ENCODE results near the gene HSD11B2.
"Not testable (repeated sequence)": the region's sequence is repeated elsewhere in the genome, so short reads cannot be mapped to it uniquely, and the experiment has no call there.

The HSD11B2 gene

DNA sequence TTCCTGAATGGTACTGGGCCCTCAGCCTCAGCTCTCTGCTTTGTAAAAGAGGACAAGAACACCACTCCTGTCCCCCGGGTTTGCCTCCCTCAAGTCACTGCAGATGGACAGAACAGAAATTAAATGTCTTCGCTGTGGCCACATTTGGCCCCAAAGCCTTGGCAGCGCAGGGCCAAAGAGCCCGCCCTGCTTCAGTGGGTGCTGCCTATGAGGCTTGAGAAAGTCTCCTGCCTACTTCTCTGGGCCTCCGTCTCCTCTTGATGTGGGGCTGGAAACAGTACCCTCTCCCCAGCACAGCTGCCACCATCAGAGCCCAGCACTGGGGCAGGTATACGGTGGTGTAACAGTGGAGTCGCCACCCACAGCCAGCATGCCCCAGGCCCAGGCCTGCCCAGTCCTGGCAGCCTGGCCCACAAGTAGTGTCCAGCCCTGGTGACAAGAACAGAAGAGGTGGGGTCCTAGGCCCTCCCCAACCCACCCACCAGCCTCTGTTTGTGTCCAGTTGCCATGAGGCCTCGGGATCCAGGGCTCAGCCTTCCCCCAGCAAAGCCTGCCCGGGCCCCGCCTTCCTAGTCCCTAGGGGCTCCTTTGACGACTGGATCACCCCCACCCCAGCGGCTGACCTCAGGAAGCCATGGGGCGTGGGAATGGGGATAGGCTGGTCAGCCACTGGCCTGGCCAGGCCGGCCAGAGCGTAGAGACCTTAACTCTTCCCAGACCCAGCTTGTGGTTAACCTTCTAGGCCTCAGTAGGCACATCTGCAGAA lies 33.7 kb upstream of the HSD11B2 start:
- no peak for DNase-seq

- DNase-seq = no peak
Measured at GRCh38 chr16:67397812-67398545, 32.9 kb upstream of the HSD11B2 start.

GRCh38 chr16:67398546-67399217 lies 32.2 kb upstream of the HSD11B2 start:
- DNase-seq = no peak

DNA sequence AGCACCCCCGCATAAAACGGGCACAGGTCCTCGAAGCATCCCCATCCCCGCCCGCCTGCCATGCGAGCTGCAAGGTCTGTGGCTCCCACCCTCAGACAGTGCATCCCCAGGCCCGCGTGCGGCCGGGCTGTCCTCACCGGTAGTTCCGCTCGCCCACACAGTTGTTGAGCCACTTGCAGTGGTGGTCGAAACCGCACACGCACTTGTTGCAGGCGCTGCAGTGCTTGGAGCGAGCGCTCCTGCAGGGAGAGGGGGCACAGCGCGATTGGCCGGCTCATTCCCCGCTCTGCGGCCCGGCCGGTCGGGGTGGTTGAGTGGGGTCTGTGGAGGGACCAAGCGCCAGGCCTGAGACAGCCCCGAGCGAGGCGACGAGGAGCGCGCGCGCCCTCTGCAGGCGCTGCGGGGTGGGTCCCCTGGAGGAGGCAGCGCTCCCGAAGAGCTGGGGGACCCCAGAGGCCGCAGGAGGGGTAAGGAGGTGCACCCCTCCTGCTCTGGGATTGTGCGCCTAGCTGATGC lies 31.6 kb upstream of the HSD11B2 start:
- no peak for DNase-seq

DNA sequence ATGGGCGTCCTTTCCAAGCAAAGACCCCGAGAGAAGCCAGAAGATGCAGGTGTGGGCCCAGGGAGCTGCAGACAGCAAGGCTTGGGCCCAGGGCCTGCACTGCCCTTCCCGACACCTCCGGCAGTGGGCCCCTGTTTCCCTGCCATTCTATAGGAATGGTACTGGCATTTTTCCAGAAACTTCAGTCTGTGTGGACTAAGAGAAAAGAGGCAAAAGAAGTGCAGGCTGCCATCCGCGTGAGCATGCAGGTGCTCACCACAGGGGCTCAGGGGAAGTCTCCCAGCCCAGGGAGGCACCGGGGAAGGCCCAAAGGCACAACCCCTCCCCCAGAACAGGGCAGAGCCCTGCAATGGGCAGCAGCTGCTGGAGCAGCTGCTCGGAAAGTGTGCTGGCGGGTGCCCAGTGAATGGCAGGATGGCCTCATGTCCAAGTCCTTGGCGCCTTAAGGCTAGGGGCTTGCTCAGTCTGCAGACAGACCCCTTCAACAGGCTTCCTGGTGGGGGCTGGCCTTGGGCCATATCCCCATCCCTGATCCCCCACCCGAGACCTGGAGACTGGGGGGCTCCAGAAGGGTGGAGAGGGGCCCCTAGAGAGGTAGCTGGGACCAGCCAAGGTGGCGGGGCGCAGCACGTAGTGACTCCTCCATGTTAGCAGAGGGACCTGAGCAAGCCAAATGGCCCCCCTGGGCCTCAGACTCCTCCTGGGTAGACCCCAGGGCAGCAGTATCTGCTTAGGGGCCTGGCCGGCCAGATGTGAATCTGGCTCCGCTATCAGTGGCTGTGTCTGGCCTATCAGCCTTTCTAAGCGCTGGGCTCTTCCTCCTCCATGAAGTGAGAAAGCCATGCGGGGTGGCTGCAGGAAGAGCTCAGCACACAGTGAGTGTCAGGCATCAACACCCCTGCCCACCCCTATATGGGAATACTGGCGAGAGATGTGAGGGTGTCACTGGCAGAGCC lies 30.9 kb upstream of the HSD11B2 start:
- no peak for DNase-seq

DNA sequence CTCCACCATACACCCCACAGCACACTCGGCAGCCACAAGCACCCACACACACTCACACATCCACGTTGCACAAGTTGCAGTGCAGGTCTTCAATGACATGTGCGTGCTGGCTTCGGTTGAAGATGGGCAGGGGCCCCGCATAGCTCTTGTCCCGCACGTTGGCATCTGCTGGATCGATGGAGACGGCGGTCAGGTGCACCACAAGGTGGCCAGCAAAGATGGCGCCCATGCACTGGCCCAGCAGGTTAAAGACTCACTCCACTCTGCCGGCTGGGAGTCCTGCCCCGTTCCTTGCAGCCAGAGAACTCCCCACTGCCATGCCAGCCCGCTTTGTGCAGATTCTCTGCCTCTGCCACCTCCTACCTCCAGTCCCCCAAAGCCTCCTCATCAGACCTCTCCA lies 30.0 kb upstream of the HSD11B2 start:
- DNase-seq = no peak

GRCh38 chr16:67403976-67404555 lies 26.9 kb upstream of the HSD11B2 start:
- no peak for DNase-seq

DNA sequence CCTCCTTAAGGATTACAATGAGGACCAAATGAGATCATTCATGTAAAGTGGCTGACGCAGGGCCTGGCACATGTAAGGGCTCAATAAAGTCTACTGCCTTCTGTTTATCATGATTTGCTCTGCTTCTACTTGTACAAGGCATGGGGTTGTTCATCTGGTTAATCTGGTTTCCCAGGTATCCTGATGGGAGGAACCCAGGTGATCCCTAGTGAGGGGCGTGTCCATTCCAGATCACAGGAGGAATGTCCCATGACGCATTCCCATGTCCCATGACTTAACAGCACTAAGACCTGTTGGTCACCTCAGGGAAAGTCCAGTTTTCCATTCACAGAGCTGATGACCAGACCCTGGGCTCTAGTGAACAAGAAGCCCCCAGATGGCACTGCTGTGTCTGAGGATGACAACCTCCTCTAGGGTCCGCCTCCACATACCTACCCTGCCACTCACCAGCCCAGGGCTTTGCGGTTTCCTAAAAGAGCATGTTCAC lies 26.1 kb upstream of the HSD11B2 start:
- DNase-seq = no peak

DNA sequence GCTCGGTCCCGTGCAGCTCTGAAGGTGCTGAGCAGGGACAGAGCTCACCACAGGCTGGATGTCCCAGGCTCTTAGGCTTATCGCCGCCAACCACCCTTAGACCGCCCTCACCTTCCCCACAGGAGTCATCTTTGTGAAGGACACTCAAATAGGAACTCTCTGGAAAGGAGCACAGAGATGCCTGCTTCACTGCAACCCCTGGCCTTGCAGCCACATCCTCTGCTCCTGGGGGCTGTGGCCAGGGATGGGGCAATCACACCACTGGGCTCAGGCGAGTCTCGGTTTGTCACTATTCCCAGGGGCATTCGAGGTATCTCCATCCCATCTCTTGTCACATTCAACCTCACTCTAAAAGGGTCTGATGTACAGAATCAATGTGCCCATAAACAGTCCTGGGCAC lies 25.6 kb upstream of the HSD11B2 start:
- DNase-seq = no peak

DNA sequence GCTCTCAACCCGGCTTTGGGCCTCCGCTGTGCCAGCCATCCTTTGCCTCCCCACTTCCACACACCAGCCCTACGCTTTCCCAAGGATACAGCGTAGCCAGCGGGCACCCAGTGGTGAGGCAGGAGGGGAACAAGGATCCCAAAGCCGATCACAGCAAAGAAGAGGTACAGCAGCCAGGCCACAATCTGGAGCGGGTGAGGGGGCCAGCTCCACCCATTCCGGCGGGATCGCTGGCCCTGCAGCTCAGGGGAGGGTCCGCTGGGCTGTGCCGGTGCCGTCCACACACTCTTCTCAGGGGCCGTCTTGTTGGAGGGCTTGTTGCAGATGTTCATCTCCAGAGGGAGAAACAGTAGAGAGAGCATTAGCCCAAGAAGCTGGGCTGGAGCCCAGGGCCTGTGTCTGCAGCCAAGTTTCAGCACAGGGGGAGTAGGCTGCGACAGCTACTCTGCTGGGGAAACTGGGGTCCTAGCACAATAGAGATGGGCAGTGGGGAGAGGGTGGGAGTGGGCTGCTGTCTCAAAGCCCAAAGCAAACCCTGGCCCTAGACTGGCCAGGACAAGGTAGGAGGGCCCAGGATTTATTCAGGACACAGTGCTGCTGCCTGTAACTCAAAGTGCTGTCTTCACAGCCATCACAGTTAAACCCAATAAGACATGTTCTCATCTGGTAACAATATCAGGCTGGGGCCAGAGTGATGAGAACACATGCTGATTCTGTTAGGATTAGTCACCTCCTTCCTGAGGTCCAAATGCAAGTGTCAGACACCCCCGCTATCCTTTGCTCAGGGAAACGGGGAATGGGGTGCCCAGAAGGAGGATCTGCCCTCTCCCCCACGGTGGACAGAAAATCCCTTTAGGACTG lies 24.6 kb upstream of the HSD11B2 start:
- DNase-seq = no peak

- no peak for DNase-seq
Measured at GRCh38 chr16:67407176-67407787, 23.6 kb upstream of the HSD11B2 start.

- DNase-seq = no peak
Measured at GRCh38 chr16:67407788-67408452, 23.0 kb upstream of the HSD11B2 start.

DNA sequence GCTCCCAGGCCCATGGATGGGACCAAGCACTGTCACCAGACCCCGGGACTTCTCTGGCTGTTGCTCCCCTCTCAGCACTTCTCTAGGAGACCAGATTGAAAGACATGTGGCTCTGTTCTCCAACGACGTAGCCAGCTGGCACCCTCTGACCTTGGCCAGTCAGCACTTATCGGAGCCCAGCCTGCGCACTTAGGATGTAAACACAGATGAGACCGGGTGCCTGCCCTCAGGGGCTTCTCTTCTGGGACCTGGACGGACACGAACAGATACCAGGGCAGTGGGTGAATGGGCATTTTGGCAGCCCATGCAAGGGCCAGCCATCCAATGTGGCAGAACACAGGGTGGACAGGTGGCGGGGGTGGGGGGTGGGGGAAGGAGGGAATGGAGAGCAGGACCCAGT lies 21.3 kb upstream of the HSD11B2 start:
- DNase-seq = no peak

- DNase-seq = no peak
Measured at GRCh38 chr16:67411339-67411738, 19.6 kb upstream of the HSD11B2 start.

DNA sequence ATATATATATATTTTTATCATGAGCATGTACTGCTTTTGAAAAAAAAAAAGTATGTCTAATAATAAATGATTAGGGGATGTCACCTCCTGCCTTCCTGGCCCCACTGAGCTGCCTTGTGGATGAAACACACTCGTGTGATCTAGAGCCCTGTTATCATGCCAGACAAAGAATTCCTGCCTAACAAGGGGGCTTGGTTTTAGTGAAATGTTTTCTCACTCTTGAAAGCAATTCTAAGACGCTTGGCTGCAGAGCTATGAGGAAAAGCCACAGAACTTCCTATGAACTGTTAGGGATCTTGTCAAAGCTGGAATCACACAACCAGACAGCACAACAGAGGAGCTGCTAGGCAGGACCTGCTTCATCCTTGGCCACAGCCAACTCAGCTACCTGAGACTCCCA lies 18.6 kb upstream of the HSD11B2 start:
- DNase-seq = no peak

DNA sequence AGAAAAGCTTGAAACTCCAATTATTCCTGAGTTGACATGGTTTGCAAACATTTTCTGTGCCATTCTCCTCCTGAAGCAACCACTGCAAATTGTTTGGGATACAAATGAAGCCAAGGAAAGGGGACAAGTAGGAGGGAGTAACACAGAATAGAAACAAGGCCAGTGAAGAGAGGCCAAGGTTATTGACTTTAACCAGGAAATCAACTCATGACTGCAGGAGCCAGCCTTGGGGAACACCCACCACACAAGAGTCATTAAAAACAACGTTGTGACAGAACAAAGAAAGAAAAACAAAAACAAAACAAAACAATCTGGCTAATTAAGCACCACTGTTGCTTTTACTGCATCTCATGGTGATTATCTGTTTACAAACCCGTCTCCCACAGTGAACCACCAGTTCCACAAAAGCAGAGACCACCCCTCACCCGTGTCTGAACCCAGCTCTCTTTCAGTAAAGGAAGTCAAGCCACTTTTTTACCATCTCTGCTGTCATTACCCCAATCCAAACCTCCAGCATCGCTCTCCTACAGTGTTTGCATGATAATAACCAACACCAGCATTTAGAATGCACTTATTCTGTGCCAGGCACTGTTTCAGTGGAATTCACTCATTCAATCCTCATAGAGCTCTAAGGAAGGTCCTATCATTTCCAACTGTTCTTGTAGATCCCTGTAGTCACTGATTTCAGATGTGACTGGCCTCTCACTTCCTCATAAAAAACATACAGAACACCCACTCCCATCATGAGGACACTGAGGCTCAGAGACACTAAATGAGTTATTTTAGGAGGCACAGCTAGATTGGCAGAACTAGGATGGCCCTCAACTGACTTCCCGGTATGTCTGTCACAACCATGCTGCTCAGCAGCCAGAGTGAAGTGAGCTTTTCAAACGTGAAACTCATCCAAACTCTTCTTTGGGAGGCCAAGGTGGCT lies 16.7 kb upstream of the HSD11B2 start:
- DNase-seq = no peak

- not testable (repeated sequence) for DNase-seq
Measured at GRCh38 chr16:67415421-67415820, 15.5 kb upstream of the HSD11B2 start.

GRCh38 chr16:67415872-67416793 lies 14.8 kb upstream of the HSD11B2 start, which contains the start of gene ZDHHC1:
TSS of gene ZDHHC1 (minus strand) at chr16:67416477. CDS start at chr16:67407775, 8,702 bp downstream.
- no peak for DNase-seq

All from SIG-M5 (cell line).